ENCODE measurements around the gene RNF150. TPM values are rescaled to one million over a fixed set of nuclear protein-coding genes. Genes with fewer than 3 reads are reported as not detected.

Gene RNF150
- total and polyA plus RNA-seq, 9 donors: 7.6 to 43.2 (median 31.2) TPM

- no peak overlapping the region for H3K27ac ChIP-seq
- no peaks in the 10 kb centered on the region for H3K9me3 ChIP-seq
- H3K4me1 ChIP-seq (ENCODE audit: insufficient read depth): peaks cover 1% of the 10 kb centered on the region
- intact Hi-C loops (cut with DNase I): loop anchor here in 3 of 4 donors (2.0 kb wide), 1 partner anchor 271 kb away; the partner anchor contains the start of gene RNF150 (in 3 of the 3)
- H3K4me3 ChIP-seq: no peak overlapping the region
- no peaks in the 10 kb centered on the region for H3K27me3 ChIP-seq
- TF ChIP-seq EP300 (IDR thresholded peaks at IDR 0.05): no peak
- no peak for TF ChIP-seq POLR2A (IDR thresholded peaks at IDR 0.05)
- peak; percentile 73 to 87 (median 86) for TF ChIP-seq CTCF (IDR thresholded peaks at IDR 0.05)
- DNase-seq: peak in 4 of 5 donors; percentile 50 to 81 (median 66)
- no peaks in the 10 kb centered on the region for H3K36me3 ChIP-seq
- WGBS, 3 donors: 40 to 42% (median 41%) methylated on average over 7 of the region's 7 CpGs
Observed at GRCh38 chr4:140861359-140862176, 271.7 kb downstream of the RNF150 start.

GRCh38 chr4:140858897-140859296, 274.4 kb downstream of the RNF150 start:
- DNase-seq: no peak
- WGBS, 3 donors: 46 to 64% (median 61%) methylated on average over 3 of the region's 3 CpGs
- Histone ChIP-seq H3K4me1 (ENCODE audit: insufficient read depth) (peaks cover 1% of the 10 kb centered on the region), H3K36me3 (no peaks in the 10 kb centered on the region), H3K27ac (no peak overlapping the region), H3K27me3 (no peaks in the 10 kb centered on the region), H3K9me3 (no peaks in the 10 kb centered on the region), H3K4me3 (no peak overlapping the region)
- no peak for TF ChIP-seq EP300 (IDR thresholded peaks at IDR 0.05)
- TF ChIP-seq CTCF (IDR thresholded peaks at IDR 0.05): no peak
- no peak for TF ChIP-seq POLR2A (IDR thresholded peaks at IDR 0.05)
- intact Hi-C loops (cut with DNase I): loop anchor here in 2 of 4 donors (10.0 kb wide), 2 partner anchors 214 to 494 kb away; no protein-coding TSS in a partner anchor

GRCh38 chr4:140857111-140857510, 276.2 kb downstream of the RNF150 start:
- H3K4me3 ChIP-seq: no peak overlapping the region
- DNase-seq: no peak
- no peaks in the 10 kb centered on the region for H3K36me3 ChIP-seq
- H3K4me1 ChIP-seq (ENCODE audit: insufficient read depth): peaks cover 1% of the 10 kb centered on the region
- WGBS, 3 donors: 38 to 52% (median 46%) methylated on average over 2 of the region's 2 CpGs
- intact Hi-C loops (cut with DNase I): loop anchor here in 2 of 4 donors (10.0 kb wide), 2 partner anchors 212 to 492 kb away; no protein-coding TSS in a partner anchor
- no peak overlapping the region for H3K27ac ChIP-seq
- no peaks in the 10 kb centered on the region for H3K9me3 ChIP-seq
- no peaks in the 10 kb centered on the region for H3K27me3 ChIP-seq
- TF ChIP-seq CTCF (IDR thresholded peaks at IDR 0.05) (no peak), EP300 (IDR thresholded peaks at IDR 0.05) (no peak), POLR2A (IDR thresholded peaks at IDR 0.05) (no peak)

GRCh38 chr4:140856621-140857062, 276.6 kb downstream of the RNF150 start:
- Histone ChIP-seq H3K36me3 (no peaks in the 10 kb centered on the region), H3K4me3 (no peak overlapping the region), H3K4me1 (ENCODE audit: insufficient read depth) (peaks cover 1% of the 10 kb centered on the region), H3K27me3 (no peaks in the 10 kb centered on the region), H3K9me3 (no peaks in the 10 kb centered on the region), H3K27ac (no peak overlapping the region)
- no peak for TF ChIP-seq EP300 (IDR thresholded peaks at IDR 0.05)
- no peak for TF ChIP-seq CTCF (IDR thresholded peaks at IDR 0.05)
- TF ChIP-seq POLR2A (IDR thresholded peaks at IDR 0.05): no peak
- intact Hi-C loops (cut with DNase I): loop anchor here in 2 of 4 donors (10.0 kb wide), 2 partner anchors 212 to 492 kb away; no protein-coding TSS in a partner anchor
- 10 to 14% (median 11%) methylated on average over 6 of the region's 6 CpGs for WGBS, 3 donors
- peak in 1 of 5 donors; percentile 20 for DNase-seq
